HEK293 (cell line): ENCODE results near the gene PLEKHH2.

Experiments
- MZF1 ChIP-seq: fragments of 450-650 bp; formaldehyde crosslinking; IDR thresholded peaks from 2 replicates; pipeline ENCODE4 v1.5.1; 2017; ENCODE audit warnings: missing biosample characterization, missing genetic modification characterization, borderline replicate concordance
- PATZ1 ChIP-seq: fragments of 450-650 bp; formaldehyde crosslinking; IDR thresholded peaks from 2 replicates; pipeline ENCODE4 v1.5.1; 2016; ENCODE audit warnings: missing biosample characterization, missing genetic modification characterization
- TSHZ1 ChIP-seq: fragments of 450-650 bp; formaldehyde crosslinking; IDR thresholded peaks from 2 replicates; pipeline ENCODE4 v1.5.1; 2016; ENCODE audit warnings: missing biosample characterization, missing genetic modification characterization, borderline replicate concordance
- YY2 ChIP-seq: fragments of 450-650 bp; formaldehyde crosslinking; IDR thresholded peaks from 2 replicates; pipeline ENCODE4 v1.5.1; 2016; ENCODE audit warnings: missing biosample characterization, missing genetic modification characterization
- ZNF138 ChIP-seq: fragments of 450-650 bp; formaldehyde crosslinking; IDR thresholded peaks from 2 replicates; pipeline ENCODE4 v1.5.1; 2016; ENCODE audit warnings: missing biosample characterization, missing genetic modification characterization, borderline replicate concordance
- ZNF174 ChIP-seq: fragments of 450-650 bp; formaldehyde crosslinking; IDR thresholded peaks from 2 replicates; pipeline ENCODE4 v1.5.0; 2017; ENCODE audit warnings: missing biosample characterization, mild to moderate bottlenecking, missing genetic modification characterization
- ZNF449 ChIP-seq: fragments of 450-650 bp; formaldehyde crosslinking; IDR thresholded peaks from 2 replicates; pipeline ENCODE4 v1.5.1; 2017; ENCODE audit warnings: missing biosample characterization, mild to moderate bottlenecking, missing genetic modification characterization, moderate library complexity
- ZNF624 ChIP-seq: fragments of 450-650 bp; formaldehyde crosslinking; IDR thresholded peaks from 2 replicates; pipeline ENCODE4 v1.5.1; 2017; ENCODE audit warnings: missing biosample characterization, missing genetic modification characterization
- ZNF704 ChIP-seq: fragments of 450-650 bp; formaldehyde crosslinking; IDR thresholded peaks from 2 replicates; pipeline ENCODE4 v1.5.1; 2016; ENCODE audit warnings: missing biosample characterization, missing genetic modification characterization
- ZNF785 ChIP-seq: fragments of 450-650 bp; formaldehyde crosslinking; IDR thresholded peaks from 2 replicates; pipeline ENCODE4 v1.5.1; 2016; ENCODE audit warnings: missing biosample characterization, missing genetic modification characterization
- TF ChIP-seq, protein P1 (sequence below): fragments of 450-650 bp; formaldehyde crosslinking; IDR thresholded peaks from 2 replicates; pipeline ENCODE4 v1.5.1; 2016; ENCODE audit warnings: missing biosample characterization, missing genetic modification characterization
- TF ChIP-seq, protein P2 (sequence below): fragments of 450-650 bp; formaldehyde crosslinking; IDR thresholded peaks from 2 replicates; pipeline ENCODE4 v1.5.1; 2016; ENCODE audit warnings: missing biosample characterization, missing genetic modification characterization
- TF ChIP-seq, protein P3 (sequence below): fragments of 450-650 bp; formaldehyde crosslinking; IDR thresholded peaks from 2 replicates; pipeline ENCODE4 v1.5.0; 2017; ENCODE audit warnings: missing biosample characterization, missing genetic modification characterization, borderline replicate concordance

- TF ChIP-seq, protein P1, sequence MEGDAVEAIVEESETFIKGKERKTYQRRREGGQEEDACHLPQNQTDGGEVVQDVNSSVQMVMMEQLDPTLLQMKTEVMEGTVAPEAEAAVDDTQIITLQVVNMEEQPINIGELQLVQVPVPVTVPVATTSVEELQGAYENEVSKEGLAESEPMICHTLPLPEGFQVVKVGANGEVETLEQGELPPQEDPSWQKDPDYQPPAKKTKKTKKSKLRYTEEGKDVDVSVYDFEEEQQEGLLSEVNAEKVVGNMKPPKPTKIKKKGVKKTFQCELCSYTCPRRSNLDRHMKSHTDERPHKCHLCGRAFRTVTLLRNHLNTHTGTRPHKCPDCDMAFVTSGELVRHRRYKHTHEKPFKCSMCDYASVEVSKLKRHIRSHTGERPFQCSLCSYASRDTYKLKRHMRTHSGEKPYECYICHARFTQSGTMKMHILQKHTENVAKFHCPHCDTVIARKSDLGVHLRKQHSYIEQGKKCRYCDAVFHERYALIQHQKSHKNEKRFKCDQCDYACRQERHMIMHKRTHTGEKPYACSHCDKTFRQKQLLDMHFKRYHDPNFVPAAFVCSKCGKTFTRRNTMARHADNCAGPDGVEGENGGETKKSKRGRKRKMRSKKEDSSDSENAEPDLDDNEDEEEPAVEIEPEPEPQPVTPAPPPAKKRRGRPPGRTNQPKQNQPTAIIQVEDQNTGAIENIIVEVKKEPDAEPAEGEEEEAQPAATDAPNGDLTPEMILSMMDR, result no peak
- TF ChIP-seq ZNF624 (tag by site-specific recombination), result no peak
- no peak for TF ChIP-seq ZNF704 (tag by site-specific recombination)
- TF ChIP-seq, protein P2, sequence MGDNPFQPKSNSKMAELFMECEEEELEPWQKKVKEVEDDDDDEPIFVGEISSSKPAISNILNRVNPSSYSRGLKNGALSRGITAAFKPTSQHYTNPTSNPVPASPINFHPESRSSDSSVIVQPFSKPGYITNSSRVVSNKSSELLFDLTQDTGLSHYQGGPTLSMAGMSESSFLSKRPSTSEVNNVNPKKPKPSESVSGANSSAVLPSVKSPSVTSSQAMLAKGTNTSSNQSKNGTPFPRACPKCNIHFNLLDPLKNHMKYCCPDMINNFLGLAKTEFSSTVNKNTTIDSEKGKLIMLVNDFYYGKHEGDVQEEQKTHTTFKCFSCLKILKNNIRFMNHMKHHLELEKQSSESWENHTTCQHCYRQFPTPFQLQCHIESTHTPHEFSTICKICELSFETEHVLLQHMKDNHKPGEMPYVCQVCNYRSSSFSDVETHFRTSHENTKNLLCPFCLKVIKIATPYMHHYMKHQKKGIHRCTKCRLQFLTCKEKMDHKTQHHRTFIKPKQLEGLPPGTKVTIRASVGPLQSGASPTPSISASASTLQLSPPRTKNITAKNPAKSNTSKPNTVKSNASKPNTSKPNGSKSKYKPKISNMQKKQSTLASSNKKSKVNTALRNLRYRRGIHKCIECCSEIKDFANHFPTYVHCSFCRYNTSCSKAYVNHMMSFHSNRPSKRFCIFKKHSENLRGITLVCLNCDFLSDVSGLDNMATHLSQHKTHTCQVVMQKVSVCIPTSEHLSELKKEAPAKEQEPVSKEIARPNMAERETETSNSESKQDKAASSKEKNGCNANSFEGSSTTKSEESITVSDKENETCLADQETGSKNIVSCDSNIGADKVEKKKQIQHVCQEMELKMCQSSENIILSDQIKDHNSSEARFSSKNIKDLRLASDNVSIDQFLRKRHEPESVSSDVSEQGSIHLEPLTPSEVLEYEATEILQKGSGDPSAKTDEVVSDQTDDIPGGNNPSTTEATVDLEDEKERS, result no peak
- no peak for TF ChIP-seq ZNF138 (tag by site-specific recombination)
- TF ChIP-seq MZF1 (tag by site-specific recombination), result no peak
- no peak for TF ChIP-seq ZNF174 (tag by site-specific recombination)
- TF ChIP-seq ZNF785 (tag by site-specific recombination), result no peak
- no peak for TF ChIP-seq ZNF449 (tag by site-specific recombination)
- no peak for TF ChIP-seq YY2 (tag by site-specific recombination)
- no peak for TF ChIP-seq TSHZ1 (tag by site-specific recombination)
- no peak for TF ChIP-seq PATZ1
- TF ChIP-seq, protein P3, sequence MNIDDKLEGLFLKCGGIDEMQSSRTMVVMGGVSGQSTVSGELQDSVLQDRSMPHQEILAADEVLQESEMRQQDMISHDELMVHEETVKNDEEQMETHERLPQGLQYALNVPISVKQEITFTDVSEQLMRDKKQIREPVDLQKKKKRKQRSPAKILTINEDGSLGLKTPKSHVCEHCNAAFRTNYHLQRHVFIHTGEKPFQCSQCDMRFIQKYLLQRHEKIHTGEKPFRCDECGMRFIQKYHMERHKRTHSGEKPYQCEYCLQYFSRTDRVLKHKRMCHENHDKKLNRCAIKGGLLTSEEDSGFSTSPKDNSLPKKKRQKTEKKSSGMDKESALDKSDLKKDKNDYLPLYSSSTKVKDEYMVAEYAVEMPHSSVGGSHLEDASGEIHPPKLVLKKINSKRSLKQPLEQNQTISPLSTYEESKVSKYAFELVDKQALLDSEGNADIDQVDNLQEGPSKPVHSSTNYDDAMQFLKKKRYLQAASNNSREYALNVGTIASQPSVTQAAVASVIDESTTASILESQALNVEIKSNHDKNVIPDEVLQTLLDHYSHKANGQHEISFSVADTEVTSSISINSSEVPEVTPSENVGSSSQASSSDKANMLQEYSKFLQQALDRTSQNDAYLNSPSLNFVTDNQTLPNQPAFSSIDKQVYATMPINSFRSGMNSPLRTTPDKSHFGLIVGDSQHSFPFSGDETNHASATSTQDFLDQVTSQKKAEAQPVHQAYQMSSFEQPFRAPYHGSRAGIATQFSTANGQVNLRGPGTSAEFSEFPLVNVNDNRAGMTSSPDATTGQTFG, result no peak
Measured at GRCh38 chr2:43692428-43692994, 55.5 kb downstream of the PLEKHH2 start.
